ENCODE data around the gene MYRFL.
"Not testable (repeated sequence)": the region's sequence is repeated elsewhere in the genome, so short reads cannot be mapped to it uniquely, and the experiment has no call there.

The MYRFL gene

GRCh38 chr12:69988481-69989321 lies 163.7 kb downstream of the MYRFL start:
- Histone ChIP-seq H3K36me3 (ENCODE audit: insufficient read depth, low read length) (no peaks in the 10 kb centered on the region), H3K9me3 (ENCODE audit: low read length) (peaks cover 9% of the 10 kb centered on the region), H3K4me1 (ENCODE audit: insufficient read depth, low read length, severe bottlenecking) (peaks cover 25% of the 10 kb centered on the region), H3K9me2 (ENCODE audit: low read depth, low read length) (no peaks in the 10 kb centered on the region), H3K4me2 (ENCODE audit: low read length) (no peak overlapping the region), H3K9ac (ENCODE audit: low read length) (no peak overlapping the region), H3K4me3 (ENCODE audit: low read depth, low read length, poor library complexity, severe bottlenecking) (no peak overlapping the region), H3K79me2 (ENCODE audit: insufficient read depth, low read length) (no peaks in the 10 kb centered on the region), H3K27me3 (ENCODE audit: insufficient read depth, low read length) (no peaks in the 10 kb centered on the region), H4K20me1 (ENCODE audit: insufficient read depth, low read length) (no peaks in the 10 kb centered on the region), H2AFZ (ENCODE audit: low read length) (no peak overlapping the region; the same call in 1 of the 2 replicates), H3K27ac (ENCODE audit: low read depth, low read length, poor library complexity, severe bottlenecking) (no peak overlapping the region), H3F3A (ENCODE audit: insufficient read depth, low read length) (no peaks in the 10 kb centered on the region)
- TF ChIP-seq EZH2 (IDR thresholded peaks at IDR 0.05; ENCODE audit: borderline replicate concordance, low read length): no peak
- TF ChIP-seq, protein P1, sequence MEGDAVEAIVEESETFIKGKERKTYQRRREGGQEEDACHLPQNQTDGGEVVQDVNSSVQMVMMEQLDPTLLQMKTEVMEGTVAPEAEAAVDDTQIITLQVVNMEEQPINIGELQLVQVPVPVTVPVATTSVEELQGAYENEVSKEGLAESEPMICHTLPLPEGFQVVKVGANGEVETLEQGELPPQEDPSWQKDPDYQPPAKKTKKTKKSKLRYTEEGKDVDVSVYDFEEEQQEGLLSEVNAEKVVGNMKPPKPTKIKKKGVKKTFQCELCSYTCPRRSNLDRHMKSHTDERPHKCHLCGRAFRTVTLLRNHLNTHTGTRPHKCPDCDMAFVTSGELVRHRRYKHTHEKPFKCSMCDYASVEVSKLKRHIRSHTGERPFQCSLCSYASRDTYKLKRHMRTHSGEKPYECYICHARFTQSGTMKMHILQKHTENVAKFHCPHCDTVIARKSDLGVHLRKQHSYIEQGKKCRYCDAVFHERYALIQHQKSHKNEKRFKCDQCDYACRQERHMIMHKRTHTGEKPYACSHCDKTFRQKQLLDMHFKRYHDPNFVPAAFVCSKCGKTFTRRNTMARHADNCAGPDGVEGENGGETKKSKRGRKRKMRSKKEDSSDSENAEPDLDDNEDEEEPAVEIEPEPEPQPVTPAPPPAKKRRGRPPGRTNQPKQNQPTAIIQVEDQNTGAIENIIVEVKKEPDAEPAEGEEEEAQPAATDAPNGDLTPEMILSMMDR (IDR thresholded peaks at IDR 0.05; ENCODE audit: low read length): no peak

DNA sequence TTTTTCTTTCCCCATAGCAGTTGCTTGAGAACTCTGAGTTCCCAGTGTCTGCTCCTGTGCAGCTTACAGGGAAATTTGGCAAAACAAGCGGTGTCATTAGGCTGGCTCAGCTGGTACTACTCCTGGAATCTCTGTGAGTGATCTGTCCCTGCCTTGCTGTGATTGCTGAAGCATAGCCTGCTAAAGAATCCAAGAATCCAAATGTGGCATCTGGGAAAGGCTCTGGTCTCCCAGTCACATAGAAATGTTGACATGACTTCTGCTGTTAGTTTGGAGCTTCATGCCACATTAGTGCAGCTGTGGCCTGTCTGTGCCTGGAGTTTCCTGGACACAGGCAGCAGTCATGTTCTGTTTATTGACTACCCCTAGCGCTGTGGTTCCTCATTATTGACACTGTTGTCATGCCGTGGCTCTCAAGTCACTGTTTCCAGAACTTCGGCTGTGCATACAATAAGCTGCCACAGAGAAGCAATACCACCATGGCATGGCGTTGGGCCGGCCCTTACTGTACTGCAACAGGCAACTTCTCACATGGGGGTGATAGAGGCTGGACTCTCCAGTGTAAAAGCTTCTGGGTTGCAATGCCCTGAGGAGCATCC lies 166.8 kb downstream of the MYRFL start:
- Histone ChIP-seq H3K4me3 (ENCODE audit: low read depth, low read length, poor library complexity, severe bottlenecking) (no peak overlapping the region), H4K20me1 (ENCODE audit: insufficient read depth, low read length) (no peaks in the 10 kb centered on the region), H3K4me1 (ENCODE audit: insufficient read depth, low read length, severe bottlenecking) (peaks cover 25% of the 10 kb centered on the region), H3K79me2 (ENCODE audit: insufficient read depth, low read length) (no peaks in the 10 kb centered on the region), H3K4me2 (ENCODE audit: low read length) (no peak overlapping the region), H3K9me3 (ENCODE audit: low read length) (peaks cover 5% of the 10 kb centered on the region), H3F3A (ENCODE audit: insufficient read depth, low read length) (no peaks in the 10 kb centered on the region), H3K9ac (ENCODE audit: low read length) (no peak overlapping the region), H3K27ac (ENCODE audit: low read depth, low read length, poor library complexity, severe bottlenecking) (no peak overlapping the region), H3K36me3 (ENCODE audit: insufficient read depth, low read length) (no peaks in the 10 kb centered on the region), H3K9me2 (ENCODE audit: low read depth, low read length) (no peaks in the 10 kb centered on the region), H2AFZ (ENCODE audit: low read length) (no peak overlapping the region), H3K27me3 (ENCODE audit: insufficient read depth, low read length) (no peaks in the 10 kb centered on the region)
- no peak for TF ChIP-seq EZH2 (IDR thresholded peaks at IDR 0.05; ENCODE audit: borderline replicate concordance, low read length)
- TF ChIP-seq, protein P1 (IDR thresholded peaks at IDR 0.05; ENCODE audit: low read length): no peak

DNA sequence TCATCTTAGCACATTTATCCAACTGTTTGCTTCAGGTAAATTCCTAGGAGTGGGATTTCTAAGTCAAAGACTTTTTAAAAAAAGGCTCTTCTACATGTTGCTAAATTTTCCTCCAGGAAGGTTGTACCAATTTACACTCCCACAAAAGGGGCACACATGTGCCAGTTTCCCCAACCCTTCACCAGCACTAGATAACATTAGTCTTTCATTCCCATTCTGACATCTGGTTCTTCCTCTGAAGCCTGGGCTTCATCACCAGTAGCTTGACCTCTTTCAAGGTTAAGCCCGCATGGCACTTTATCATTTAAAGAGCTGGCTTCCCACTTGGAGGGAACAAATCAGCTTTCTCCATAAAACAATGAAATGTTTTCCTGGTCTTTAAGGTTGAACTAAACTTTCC lies 168.4 kb downstream of the MYRFL start:
- H3K79me2 ChIP-seq (ENCODE audit: insufficient read depth, low read length): no peaks in the 10 kb centered on the region
- H3K36me3 ChIP-seq (ENCODE audit: insufficient read depth, low read length): no peaks in the 10 kb centered on the region
- no peaks in the 10 kb centered on the region for H4K20me1 ChIP-seq (ENCODE audit: insufficient read depth, low read length)
- H3K27ac ChIP-seq (ENCODE audit: low read depth, low read length, poor library complexity, severe bottlenecking): no peak overlapping the region
- H3K4me1 ChIP-seq (ENCODE audit: insufficient read depth, low read length, severe bottlenecking): peaks cover 9% of the 10 kb centered on the region
- H3K9me2 ChIP-seq (ENCODE audit: low read depth, low read length): no peaks in the 10 kb centered on the region
- H3K4me2 ChIP-seq (ENCODE audit: low read length): no peak overlapping the region
- no peaks in the 10 kb centered on the region for H3K27me3 ChIP-seq (ENCODE audit: insufficient read depth, low read length)
- no peak overlapping the region for H3K9ac ChIP-seq (ENCODE audit: low read length)
- no peak overlapping the region for H3K4me3 ChIP-seq (ENCODE audit: low read depth, low read length, poor library complexity, severe bottlenecking)
- H3F3A ChIP-seq (ENCODE audit: insufficient read depth, low read length): no peaks in the 10 kb centered on the region
- H3K9me3 ChIP-seq (ENCODE audit: low read length): peaks cover 5% of the 10 kb centered on the region
- H2AFZ ChIP-seq (ENCODE audit: low read length): no peak overlapping the region
- TF ChIP-seq, protein P1 (IDR thresholded peaks at IDR 0.05; ENCODE audit: low read length): no peak
- TF ChIP-seq EZH2 (IDR thresholded peaks at IDR 0.05; ENCODE audit: borderline replicate concordance, low read length): no peak

- not testable (repeated sequence) for H2AFZ ChIP-seq (ENCODE audit: low read length); H3K27ac ChIP-seq (ENCODE audit: low read depth, low read length, poor library complexity, severe bottlenecking); H3K79me2 ChIP-seq (ENCODE audit: insufficient read depth, low read length); H3K9ac ChIP-seq (ENCODE audit: low read length); H4K20me1 ChIP-seq (ENCODE audit: insufficient read depth, low read length); H3K9me2 ChIP-seq (ENCODE audit: low read depth, low read length); H3K27me3 ChIP-seq (ENCODE audit: insufficient read depth, low read length); H3F3A ChIP-seq (ENCODE audit: insufficient read depth, low read length); H3K36me3 ChIP-seq (ENCODE audit: insufficient read depth, low read length); H3K4me3 ChIP-seq (ENCODE audit: low read depth, low read length, poor library complexity, severe bottlenecking); H3K4me2 ChIP-seq (ENCODE audit: low read length); H3K9me3 ChIP-seq (ENCODE audit: low read length); H3K4me1 ChIP-seq (ENCODE audit: insufficient read depth, low read length, severe bottlenecking)
Observed at GRCh38 chr12:69994086-69994485, 169.1 kb downstream of the MYRFL start.

Data from OCI-LY1 (cell line).